Astrocyte (in vitro differentiated cells and primary cell): ENCODE data around the gene CDC25C.

Experiments used
- EZH2 ChIP-seq: IDR thresholded peaks from 2 replicates; pipeline ENCODE4 v1.6.1; 2012; ENCODE audit warnings: mild to moderate bottlenecking, low read length, inconsistent platforms; ENCODE audit not compliant: insufficient read depth
- TF ChIP-seq, protein P1 (sequence below): IDR thresholded peaks from 2 replicates; pipeline ENCODE4 v1.5.1; 2011; ENCODE audit warnings: low read depth, mild to moderate bottlenecking, inconsistent platforms, low read length, moderate library complexity; ENCODE audit not compliant: insufficient read depth

- TF ChIP-seq, protein P1, sequence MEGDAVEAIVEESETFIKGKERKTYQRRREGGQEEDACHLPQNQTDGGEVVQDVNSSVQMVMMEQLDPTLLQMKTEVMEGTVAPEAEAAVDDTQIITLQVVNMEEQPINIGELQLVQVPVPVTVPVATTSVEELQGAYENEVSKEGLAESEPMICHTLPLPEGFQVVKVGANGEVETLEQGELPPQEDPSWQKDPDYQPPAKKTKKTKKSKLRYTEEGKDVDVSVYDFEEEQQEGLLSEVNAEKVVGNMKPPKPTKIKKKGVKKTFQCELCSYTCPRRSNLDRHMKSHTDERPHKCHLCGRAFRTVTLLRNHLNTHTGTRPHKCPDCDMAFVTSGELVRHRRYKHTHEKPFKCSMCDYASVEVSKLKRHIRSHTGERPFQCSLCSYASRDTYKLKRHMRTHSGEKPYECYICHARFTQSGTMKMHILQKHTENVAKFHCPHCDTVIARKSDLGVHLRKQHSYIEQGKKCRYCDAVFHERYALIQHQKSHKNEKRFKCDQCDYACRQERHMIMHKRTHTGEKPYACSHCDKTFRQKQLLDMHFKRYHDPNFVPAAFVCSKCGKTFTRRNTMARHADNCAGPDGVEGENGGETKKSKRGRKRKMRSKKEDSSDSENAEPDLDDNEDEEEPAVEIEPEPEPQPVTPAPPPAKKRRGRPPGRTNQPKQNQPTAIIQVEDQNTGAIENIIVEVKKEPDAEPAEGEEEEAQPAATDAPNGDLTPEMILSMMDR = no peak
- no peak for TF ChIP-seq EZH2
These were observed 55.7 kb downstream of the CDC25C start for GRCh38 chr5:138275895-138276294.
